GM18909 (cell line): ENCODE data around the gene MATR3.

ENCODE experiments used
- ATAC-seq: cut with Tn5 transposase; IDR thresholded peaks from one replicate; pipeline ENCODE4 v1.9.1; 2021; ENCODE audit warnings: mild to moderate bottlenecking; ENCODE audit not compliant: unreplicated experiment, poor library complexity

The MATR3 gene

DNA sequence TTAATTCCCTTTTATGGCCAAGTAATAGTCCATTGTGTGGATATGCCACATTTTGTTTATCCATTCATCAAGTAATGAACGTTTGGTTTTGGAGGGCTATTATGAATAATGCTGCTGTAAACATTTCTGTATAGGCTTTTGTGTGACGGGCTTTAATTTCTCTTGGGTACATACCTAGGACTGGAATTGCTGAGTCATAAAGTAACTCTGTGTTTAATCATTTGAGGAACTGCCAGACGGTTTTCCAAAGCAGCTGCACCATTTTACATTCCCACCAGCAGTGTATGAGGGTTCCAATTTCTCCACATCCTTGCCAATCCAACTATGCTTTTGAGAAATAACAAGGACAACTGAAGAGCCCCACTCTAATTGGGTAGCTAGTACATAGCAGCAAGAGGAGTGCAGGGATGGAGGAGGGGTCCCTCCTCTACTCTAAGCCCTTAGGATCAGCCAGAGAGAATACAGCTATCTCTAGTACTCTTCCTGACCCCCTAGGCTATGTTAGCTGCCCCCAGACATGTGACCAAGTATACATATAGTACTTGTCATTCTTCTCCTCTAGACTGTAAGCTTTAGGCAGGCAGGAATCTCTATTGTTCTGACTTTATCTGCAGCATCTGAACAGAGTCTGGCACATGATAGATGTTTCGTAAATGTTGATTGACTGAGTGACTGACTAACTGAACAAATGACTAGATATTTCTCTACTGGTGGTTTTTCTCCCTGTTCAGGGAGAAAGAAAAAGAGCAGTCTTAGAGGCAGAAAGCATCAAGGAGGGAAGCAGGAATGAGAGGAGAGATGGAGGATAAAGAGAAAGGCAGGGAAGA is 22.1 kb upstream of the MATR3 start:
- ATAC-seq: no peak

DNA sequence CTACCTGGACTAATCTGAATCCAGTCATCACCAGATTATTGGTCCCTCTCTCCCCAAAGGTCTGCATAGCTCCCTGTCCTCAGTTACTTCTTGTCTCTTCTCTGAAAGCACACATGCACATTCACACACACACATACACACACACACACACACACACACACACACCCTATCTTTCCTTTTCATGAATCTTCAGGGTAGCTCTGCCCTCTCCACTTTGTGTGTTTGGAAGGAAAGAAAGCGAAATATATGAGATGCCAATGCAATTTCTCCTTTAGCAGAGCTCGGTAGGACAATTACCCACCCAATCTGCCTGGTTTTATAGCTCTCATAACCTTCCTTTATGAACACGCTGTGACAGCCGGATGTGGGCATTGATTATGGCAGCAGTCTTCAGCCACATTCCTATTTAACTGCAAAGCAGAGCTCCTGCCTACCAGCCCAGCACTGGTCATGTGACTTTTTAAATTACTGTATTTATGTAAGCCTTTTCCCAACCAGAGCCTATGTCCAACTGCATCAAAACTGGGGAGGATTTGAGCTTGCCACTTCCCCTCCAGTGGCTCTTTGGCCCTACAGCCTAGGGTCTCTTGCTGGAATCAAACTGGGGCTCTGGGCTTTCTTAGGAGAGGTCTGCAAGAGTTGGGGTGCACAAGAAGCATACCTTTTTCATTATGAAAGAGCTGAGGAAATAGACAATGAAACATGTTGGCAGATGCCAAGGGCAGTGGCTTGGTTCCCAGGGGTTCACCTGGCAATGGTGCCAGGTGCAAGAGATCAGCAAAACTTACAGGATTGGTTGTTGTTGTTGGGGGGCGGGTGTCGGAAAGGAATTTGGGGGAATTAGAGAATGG is 20.8 kb upstream of the MATR3 start:
- ATAC-seq: no peak

DNA sequence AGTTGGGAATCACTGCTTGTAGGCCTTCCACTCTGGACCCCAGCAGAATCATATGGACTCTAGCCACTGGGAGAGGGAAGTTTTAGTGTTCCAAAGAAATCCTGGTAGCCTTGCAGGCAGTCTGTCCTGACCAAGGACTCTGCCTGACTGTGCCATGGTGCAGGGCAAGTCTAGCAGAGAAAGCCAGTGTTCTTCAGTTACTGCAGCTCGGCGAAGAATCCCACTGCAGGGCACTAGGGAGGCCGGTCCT is 20.3 kb upstream of the MATR3 start:
- ATAC-seq: peak; percentile 15

DNA sequence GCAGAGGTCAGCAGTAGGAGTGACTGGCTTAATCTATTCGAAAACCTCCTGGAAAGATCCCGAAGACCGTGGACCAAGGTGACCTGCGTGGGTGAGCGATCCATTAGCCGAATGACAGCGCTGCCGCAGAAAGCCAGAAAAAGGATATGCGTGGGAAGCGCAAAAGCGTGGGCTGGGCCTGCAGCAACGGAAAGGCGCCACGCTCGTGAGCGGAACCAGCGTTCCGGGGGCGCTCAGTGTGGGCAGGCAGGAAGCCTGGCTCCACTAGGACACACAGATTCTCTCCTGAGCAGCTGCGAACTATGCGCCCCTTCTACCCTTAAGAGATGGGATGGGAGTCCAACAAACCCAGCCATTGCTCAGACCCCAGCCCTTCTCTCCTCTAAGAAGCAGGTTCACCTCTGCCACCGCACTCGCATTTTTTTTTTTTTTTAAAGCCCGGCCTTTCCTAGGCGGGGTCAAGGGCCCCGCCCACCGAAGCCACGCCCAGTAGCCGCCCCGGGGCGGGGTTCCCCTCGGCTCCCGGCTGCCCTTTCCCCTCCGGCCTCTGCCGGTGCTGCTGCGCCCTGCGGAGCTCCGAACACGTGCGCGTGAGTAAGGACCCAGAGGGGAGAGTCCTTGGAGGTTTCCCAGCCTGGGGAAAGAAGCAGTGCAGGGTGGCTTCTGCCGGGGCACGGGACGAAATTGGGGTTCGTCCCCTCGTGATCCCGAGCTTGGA is 19.8 kb upstream of the MATR3 start:
- peak; percentile 90 for ATAC-seq

DNA sequence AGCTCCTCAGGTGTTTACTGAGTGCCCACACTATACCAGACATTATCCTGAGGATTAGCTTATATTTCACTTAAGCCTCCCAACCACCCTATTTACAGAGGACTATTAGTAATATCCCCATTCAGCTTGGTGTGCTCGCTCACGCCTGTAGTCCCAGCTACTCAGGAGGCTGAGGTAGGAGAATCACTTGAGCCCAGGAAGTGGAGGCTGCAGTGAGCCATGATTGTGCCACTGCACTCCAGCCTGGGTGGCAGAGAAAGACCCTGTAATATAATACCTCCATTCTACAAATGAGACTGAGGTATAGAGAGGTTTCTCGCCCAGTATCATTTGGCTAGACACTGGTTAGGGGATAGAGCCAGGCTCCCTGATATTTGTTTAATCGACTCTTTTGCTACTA is 18.0 kb upstream of the MATR3 start:
- no peak for ATAC-seq

DNA sequence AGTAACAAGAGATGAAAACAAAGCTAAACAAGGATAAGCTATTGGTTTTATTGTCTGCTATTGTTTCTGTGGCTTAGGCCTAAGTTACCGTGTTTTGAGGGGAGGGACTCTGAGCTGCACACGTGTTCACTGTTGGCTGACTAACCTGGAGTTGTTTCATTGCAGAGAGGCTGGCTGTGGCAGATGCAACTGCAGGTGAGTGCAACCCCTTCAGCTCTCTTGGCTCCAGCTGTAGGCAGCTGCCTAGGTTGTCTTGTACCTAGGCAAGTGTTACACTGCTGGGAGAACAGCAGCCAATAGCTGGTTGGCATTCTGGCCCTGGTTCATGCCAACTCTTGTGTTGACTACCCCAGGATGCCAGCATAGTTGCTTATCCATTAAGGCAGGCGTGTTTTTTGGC is 17.6 kb upstream of the MATR3 start:
- no peak for ATAC-seq

DNA sequence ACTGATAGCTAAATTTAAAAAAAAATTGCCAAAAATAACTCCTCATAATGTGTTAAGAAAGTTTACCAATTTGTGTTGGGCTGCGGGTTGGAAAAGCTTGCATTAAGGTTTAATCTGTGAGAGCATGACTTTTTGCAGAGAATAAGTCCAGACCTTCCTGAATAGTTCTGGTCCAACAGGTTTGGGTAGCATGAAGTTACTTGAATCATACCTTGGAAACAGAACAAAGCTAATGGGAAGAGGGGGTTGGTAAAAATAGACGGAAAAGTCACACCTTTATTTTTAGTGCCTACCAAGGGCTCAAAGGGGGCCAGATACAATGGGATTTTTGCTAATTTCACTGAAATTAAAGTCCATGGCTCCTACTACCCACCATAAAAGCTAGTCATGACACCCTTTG is 17.1 kb upstream of the MATR3 start:
- ATAC-seq: no peak

DNA sequence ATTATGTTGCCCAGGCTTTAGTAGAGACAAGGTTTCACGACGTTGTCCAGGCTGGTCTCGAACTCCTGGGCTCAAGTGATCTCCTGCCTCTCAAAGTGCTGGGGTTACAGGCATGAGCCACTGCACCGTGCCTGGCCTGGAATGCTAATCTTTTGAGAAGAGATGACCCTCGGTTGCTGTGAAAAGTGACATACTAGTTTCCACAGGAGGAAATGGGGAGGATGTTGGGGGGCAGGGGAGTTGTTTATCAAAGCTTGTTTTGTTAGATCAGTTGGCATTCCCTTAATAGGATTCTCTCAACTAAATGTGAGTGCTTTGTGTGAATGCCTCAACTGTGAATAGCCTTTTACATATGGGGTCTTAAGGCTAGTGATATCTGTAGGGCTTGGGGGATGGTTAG is 16.4 kb upstream of the MATR3 start:
- no peak for ATAC-seq

DNA sequence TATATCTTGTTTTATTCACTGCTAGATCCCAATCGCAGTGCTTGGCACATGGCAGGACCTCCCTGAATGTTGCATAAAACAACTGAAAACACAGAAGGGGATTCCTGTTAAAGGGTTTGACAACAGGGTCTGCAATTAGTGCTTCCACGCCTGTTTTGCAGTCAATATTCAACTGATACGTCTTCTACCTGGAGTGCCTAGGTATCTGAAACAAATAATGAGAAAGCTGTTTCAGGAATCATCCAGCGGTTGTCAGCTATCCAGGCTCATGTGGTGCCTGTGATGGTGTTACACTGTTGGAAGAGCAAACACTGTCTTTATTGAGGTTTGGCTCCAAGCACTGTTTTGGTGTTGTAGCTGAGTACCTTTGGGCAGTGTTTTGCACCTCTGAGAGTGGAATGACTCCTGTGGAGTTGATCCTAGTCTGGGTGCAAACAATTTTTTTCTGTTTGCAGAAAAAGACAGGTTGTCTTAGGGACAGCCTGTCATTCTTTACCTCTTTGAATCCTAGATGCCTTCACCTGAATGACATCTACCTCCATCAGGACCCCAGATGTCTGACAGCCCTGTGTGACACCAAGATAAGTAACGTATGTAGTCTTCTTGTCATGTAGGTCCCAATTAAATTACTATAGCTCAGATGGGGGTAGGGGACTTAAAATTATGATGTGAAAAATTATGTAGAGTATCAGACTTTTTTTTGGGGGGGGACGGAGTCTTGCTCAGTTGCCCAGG is 14.8 kb upstream of the MATR3 start:
- ATAC-seq: no peak

DNA sequence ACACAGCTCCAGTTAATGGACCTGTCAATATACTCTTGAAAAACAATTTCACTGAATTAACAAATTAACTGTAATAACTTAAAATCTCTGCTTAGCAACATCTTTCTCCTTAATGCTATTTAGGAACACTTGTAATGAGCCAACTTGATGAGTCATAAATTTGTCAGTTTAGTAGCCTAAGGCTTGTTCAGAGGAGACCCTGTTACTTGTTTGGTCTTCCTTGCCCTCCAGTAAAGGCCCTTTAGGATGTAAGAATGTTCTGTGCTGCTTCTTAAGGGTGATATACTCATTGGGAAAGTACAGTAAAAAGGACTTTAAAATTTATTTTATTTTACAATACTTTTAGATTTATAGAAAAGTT is 11.4 kb upstream of the MATR3 start:
- ATAC-seq: no peak

DNA sequence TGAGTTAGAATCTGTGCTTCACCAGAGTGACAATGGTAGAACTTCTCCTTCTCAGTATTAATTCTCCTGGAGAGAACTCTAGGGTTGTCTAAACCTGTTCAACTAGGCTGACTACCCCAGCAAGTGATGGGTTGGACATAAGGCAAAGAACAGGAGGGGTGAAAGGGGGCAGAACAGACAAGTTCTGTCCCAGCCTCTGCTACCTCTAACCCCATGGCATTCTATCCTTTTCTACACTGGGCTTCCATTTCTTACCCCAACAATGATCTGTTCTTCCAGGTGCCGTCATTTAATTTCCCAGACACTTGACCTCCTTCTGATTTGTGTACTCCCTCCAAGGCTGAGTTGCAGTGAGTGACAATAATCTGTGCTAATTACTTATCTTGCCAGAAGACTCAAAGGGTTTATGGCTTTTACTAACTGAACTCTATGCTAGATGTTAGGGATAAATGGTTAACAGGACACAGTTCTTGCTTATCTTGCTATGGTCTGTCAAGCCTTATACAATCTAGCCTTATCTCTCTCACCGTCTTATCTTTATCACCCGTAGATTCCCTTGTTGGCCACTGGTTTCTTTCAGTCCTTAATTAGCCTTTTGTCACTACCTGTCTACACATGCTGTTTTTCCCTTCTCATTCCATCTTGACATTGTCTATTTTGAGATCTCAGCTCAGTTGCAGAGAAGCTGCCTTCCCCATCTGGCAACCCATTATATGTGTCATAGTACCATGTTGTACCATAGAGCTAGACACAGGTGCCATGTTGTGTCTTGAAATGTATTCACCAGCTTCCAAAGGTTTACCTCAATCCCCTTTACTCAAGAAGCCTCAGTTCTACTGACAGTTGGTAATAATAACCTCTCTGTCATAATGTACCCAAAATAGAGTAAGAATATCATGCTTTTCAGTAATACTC is 10.0 kb upstream of the MATR3 start:
- ATAC-seq: no peak

DNA sequence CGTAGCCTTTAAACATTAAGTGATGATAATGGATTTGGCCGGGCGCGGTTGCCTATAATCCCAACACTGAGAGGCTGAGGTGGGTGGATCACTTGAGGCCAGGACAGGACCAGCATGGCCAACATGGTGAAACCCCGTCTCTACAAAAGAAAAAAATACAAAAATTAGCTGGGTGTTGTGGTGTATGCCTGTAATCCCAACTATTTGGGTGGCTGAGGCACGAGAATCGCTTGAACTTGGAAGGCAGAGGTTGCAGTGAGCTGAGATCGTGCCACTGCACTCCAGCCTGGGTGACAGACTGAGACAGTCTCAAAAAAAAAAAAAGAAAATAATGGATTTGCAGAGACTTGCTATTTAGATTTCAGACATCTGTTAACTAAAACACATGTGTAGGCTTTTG is 9.2 kb upstream of the MATR3 start:
- ATAC-seq: no peak

DNA sequence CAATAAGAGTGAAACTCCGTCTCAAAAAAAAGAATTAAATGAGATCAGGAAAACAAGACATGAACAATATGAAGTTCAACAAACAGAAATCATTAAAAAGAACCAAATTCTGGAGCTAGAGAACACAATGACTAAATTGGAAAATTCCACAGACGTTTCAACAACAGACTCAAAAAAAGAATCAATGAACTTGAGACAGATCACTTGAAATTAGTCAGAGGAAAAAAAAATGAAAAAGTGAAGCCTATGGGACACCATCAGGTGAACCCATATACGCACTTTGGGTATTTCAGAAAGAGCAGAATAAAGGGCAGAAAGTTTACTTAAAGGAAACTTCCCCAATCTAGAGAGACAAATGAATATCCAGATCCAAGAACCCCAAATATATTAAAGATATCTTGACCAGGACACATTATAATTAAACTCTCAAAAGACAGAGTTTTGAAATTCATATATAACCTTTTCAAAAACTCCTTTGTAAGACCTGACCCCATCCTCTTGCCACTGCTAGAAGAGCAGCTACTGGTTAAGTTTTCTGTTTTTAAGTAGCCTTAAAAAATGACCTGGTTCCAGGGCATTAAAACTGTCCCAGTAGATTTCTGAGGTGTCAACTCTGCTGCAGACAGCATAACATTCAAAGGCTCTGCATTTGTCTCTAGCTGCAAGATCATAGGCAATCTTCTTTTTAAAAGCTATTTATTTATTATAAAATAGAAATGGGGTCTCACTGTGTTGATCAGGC is 7.7 kb upstream of the MATR3 start:
- ATAC-seq: no peak

DNA sequence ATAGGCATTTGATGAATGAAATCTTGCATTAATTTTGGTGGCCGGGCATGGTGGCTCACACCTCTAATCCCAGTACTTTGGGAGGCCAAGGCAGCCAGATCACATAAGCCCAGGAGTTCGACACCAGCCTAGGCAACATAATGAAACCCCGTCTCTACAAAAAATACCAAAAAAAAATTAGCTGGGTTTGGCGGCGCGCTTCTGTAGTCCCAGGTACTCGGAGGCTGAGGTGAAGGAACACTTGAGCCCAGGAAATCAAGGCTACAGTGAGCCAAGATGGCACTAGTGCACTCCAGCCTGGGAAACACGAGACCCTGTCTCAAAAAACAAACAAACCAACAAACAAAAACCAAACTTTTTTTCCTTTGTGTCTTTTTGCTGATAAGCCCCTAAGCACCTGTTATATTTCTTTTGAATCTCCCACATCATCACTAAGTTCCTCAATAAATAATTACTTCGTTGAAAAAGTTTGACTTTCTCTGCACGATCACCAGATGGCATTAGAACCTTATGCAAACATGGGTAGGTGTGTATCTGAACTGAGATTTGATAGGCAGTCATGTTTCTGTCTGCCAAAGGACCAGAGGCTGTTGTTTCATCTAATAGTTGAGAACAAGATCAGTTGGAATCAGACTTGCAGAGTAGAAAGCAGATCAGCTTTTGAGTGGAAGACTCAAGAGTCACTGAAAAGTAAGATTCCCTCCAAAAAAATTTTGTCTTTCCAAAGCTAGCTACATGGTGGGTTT is 5.5 kb upstream of the MATR3 start:
- no peak for ATAC-seq

DNA sequence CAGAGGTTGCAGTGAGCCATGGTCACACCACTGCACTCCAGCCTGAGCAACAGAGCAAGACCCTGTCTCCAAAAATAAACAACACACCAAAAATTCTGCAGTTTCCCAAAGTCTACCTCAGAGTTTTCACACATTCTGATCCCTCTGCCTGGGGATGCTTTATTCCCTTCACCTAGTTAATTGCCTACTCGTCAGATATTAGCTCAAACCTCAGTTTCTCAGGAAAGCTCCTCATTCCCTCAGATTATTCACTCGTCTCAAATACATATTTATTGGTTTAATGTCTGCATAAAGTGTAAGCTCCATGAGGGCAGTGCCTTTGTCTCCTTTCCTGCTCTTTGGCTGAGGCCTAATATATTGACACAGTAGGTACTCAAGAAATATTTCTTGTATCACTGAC is 2.5 kb upstream of the MATR3 start:
- ATAC-seq: no peak

DNA sequence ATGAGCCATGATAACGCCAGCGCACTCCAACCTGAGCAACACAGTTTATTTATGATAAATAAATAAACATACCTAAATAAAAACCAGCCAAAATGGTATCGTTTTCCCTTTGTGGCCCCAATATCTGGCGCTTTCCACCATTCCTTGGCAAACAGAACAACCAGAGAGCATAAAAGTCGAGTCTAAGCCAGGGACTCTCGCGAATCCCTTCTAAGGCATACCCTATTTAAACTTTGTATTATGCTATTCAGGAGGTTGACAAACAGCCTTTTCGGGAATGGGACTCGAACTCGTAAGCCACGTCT is 386 bp upstream of the MATR3 start:
- ATAC-seq: no peak

DNA sequence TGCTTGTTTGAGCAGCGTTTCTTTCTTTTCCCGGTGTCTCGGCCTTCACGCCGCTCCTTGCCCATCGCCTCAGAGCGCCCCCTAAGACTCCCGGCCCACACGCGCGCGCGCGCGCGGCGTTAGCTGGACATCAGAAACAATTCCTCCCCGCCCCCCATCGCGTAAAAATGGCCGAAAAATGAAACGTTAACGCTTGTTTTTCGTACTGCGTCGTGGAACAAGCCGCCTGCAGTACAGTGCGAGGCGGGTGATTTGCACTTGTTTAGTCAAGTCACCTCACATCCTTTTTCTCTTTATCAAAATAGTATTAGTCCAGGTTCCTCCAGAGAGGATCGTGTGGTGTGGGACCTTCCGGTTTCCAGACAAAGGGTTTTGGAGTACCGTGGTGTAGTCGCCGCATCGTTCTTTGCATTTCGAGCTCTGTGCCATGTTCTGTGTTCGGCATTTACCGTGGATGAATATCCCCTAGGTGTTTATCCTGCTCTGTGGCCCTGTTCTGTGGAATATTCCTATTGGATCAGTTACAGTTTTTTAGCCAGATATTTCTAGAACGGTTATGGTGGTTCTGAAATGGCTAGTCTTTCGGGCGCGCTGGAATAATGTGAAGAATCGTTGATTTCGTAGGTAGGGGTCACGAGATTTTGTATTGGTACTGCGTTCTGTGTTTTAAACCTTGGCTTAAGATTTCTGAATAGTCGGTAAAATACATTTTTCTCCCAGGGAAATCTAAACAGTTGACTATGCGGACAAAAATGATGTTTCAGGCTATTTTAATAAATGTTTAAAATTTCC is 1.0 kb downstream of the MATR3 start:
- peak; percentile 37 for ATAC-seq
